Neutrophil (primary cell): ENCODE data around the gene CRABP2.

Experiments used
- H3K27ac ChIP-seq: fragments of 200-600 bp; sonication (generic); 2 replicates; pipeline ENCODE4 v1.5.1; 2016; ENCODE audit warnings: mild to moderate bottlenecking, moderate library complexity
- H3K27me3 ChIP-seq: fragments of 200-600 bp; sonication (generic); 2 replicates; pipeline ENCODE4 v1.6.0; 2016; ENCODE audit warnings: mild to moderate bottlenecking
- H3K36me3 ChIP-seq: fragments of 200-600 bp; sonication (generic); 2 replicates; pipeline ENCODE4 v1.5.1; 2017
- H3K4me1 ChIP-seq, 2 experiments: fragments of 200-600 bp in 1 of 2; sonication (generic) in 1 of 2; 1 replicate in 1 of 2; 2 replicates in 1 of 2; pipeline versions ENCODE4 v1.5.1 to v1.6.1; 2013 to 2016; ENCODE audit warnings: low read depth in 1 of 2, low read length in 1 of 2, mild to moderate bottlenecking in 1 of 2, moderate library complexity in 1 of 2; ENCODE audit not compliant: control insufficient read depth in 1 of 2, insufficient read depth in 1 of 2
- H3K4me3 ChIP-seq, 2 experiments: fragments of 200-600 bp in 1 of 2; sonication (generic) in 1 of 2; 1 replicate in 1 of 2; 2 replicates in 1 of 2; pipeline ENCODE4 v1.5.1; 2013 to 2016; ENCODE audit warnings: low read depth in 1 of 2, low read length in 1 of 2, mild to moderate bottlenecking in 1 of 2, moderate library complexity in 1 of 2
- H3K9me3 ChIP-seq: fragments of 200-600 bp; sonication (generic); 2 replicates; pipeline ENCODE4 v1.5.1; 2016
- TF ChIP-seq, protein P1 (sequence below): fragments of 200-600 bp; sonication (generic); IDR thresholded peaks from 2 replicates; pipeline ENCODE4 v1.5.1; 2016; ENCODE audit warnings: antibody characterized with exemption

CRABP2 gene

DNA sequence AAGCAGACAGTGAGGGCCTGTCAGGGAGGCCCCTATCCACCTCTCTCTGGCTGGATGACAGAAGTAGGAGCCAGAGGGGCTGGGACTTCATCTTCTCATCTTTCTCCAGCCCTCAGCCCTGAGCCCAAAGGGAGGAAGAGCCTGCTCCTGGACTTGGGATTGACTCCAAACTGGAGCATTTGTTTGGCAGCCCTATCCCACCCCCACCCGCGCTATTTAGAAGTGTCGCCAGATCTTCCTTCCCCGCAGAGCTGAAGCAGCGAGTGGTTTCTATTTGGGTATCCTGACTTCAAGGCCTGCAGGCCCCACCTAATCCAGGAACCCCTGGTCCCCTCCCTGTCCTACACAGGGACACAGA is 37.8 kb downstream of the CRABP2 start:
- Histone ChIP-seq H3K36me3 (no peaks in the 10 kb centered on the region), H3K27ac (no peak overlapping the region), H3K9me3 (no peaks in the 10 kb centered on the region), H3K4me1 (no peaks in the 10 kb centered on the region), H3K4me3 (no peak overlapping the region), H3K27me3 (peaks cover 82% of the 10 kb centered on the region)
- TF ChIP-seq, protein P1, sequence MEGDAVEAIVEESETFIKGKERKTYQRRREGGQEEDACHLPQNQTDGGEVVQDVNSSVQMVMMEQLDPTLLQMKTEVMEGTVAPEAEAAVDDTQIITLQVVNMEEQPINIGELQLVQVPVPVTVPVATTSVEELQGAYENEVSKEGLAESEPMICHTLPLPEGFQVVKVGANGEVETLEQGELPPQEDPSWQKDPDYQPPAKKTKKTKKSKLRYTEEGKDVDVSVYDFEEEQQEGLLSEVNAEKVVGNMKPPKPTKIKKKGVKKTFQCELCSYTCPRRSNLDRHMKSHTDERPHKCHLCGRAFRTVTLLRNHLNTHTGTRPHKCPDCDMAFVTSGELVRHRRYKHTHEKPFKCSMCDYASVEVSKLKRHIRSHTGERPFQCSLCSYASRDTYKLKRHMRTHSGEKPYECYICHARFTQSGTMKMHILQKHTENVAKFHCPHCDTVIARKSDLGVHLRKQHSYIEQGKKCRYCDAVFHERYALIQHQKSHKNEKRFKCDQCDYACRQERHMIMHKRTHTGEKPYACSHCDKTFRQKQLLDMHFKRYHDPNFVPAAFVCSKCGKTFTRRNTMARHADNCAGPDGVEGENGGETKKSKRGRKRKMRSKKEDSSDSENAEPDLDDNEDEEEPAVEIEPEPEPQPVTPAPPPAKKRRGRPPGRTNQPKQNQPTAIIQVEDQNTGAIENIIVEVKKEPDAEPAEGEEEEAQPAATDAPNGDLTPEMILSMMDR = no peak

- H3K36me3 ChIP-seq = no peaks in the 10 kb centered on the region
- H3K27ac ChIP-seq = no peak overlapping the region
- H3K27me3 ChIP-seq = peaks cover 82% of the 10 kb centered on the region
- TF ChIP-seq, protein P1 = no peak
- H3K4me1 ChIP-seq = peaks cover under 1 to 3% of the 10 kb centered on the region in 2 experiments
- H3K9me3 ChIP-seq = no peaks in the 10 kb centered on the region
- H3K4me3 ChIP-seq = no peak overlapping the region
These were observed 38.3 kb downstream of the CRABP2 start for GRCh38 chr1:156666862-156667609.

DNA sequence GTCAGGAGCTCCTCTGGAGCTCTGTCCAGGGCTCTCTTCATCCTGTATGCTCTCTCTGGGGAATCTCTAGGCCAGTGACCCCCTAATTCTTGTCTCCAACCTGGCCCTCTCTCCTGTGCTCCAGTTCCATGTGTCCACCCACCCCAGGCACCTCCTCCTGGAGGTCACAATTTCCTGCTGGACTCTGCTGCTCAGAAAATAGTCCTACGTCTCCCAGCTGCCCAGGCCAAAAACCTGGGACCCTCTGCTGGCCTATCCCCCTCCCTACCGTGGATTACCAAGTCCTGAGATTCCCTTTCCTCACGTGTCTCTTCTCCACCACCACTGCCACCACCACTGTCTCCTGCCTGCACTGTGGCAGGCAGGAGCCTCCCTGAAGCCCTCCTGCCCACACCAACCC is 39.8 kb downstream of the CRABP2 start:
- H3K4me1 ChIP-seq = peaks cover 12 to 13% of the 10 kb centered on the region in 2 experiments
- no peak overlapping the region for H3K27ac ChIP-seq

DNA sequence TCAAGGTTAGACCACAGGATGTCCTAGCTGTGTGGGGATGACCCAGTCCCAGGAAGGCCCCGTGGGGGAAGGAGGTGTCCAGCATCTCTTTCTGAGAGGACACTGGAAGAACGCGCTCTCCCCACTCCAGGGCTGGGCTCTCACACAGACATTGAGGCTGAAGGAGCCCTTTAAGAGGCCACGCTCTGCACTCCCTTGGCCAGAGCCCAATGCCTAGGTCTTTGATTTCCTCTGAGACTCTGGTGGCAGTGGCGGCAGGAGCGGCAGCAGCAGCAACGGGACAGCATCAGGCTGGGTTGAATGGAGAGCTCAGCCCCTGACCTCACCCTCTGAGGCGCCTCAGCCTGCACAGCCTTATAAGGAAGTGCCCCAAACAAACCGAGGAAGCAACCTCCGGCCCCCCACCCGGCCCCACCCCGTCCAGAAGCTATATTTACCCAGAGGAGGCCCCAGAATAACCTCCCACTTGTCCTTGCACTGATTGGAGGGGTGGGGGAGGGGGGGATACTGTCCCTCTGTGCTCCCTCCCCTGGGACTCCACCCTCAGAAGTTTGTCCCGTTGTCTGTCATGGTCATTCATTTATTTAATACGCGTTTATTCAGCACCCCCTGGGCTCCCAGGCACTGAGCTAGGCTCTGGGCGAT is 40.5 kb downstream of the CRABP2 start:
- no peaks in the 10 kb centered on the region for H3K36me3 ChIP-seq
- H3K9me3 ChIP-seq = no peaks in the 10 kb centered on the region
- peaks cover 13 to 16% of the 10 kb centered on the region in 2 experiments for H3K4me1 ChIP-seq
- TF ChIP-seq, protein P1 = no peak
- H3K4me3 ChIP-seq = no peak overlapping the region
- H3K27me3 ChIP-seq = peaks cover 83% of the 10 kb centered on the region
- H3K27ac ChIP-seq = no peak overlapping the region

More for the DNA sequence above, 39.8 kb downstream of the CRABP2 start:
- H3K4me3 ChIP-seq = no peak overlapping the region
- H3K36me3 ChIP-seq = no peaks in the 10 kb centered on the region
- TF ChIP-seq, protein P1 = no peak
- peaks cover 83% of the 10 kb centered on the region for H3K27me3 ChIP-seq
- no peaks in the 10 kb centered on the region for H3K9me3 ChIP-seq

- peaks cover 13 to 19% of the 10 kb centered on the region in 2 experiments for H3K4me1 ChIP-seq
These were observed 41.2 kb downstream of the CRABP2 start for GRCh38 chr1:156664046-156664766.

More at GRCh38 chr1:156664046-156664766, 41.2 kb downstream of the CRABP2 start:
- no peaks in the 10 kb centered on the region for H3K36me3 ChIP-seq
- no peak overlapping the region for H3K4me3 ChIP-seq
- H3K27me3 ChIP-seq = peaks cover 83% of the 10 kb centered on the region
- no peaks in the 10 kb centered on the region for H3K9me3 ChIP-seq
- no peak overlapping the region for H3K27ac ChIP-seq
- TF ChIP-seq, protein P1 = no peak
